HCT116 (cell line): ENCODE measurements around the gene CCDC177. TPM values are rescaled to one million over a fixed set of nuclear protein-coding genes. Genes with fewer than 3 reads are reported as not detected.

ENCODE experiments used
- ATAC-seq: fragments of 200-7000 bp; cut with Tn5 transposase; 2 replicates; pipeline ENCODE4 v1.9.1; 2020; ENCODE audit warnings: mild to moderate bottlenecking, moderate library complexity
- BruUV-seq: library from RNA; stranded (reverse); fragments of 400-500 nt; replicated peaks from 2 replicates; lab custom pipeline; 2021; lab: Mats Ljungman, UMichigan
- CTCF ChIA-PET: fragments of 300-600 bp; sonication (Branson Sonifier 250); formaldehyde crosslinking; loops from one replicate; lab custom pipeline; 2021; ENCODE audit warnings: antibody characterized with exemption; lab: Charles Lee
- POLR2A ChIA-PET: fragments of 300-600, 350-600 bp; sonication (Branson Sonifier 250); formaldehyde crosslinking; loops from one replicate; lab custom pipeline; 2021; ENCODE audit warnings: antibody characterized with exemption; lab: Charles Lee
- RAD21 ChIA-PET, 2 experiments: fragments of 300-600 bp; sonication (Branson Sonifier 250); formaldehyde crosslinking; loops; one replicate each; lab custom pipeline; 2023; ENCODE audit warnings: low total read pairs in 2 of 2; ENCODE audit not compliant: uncharacterized antibody in 2 of 2, unreplicated experiment in 2 of 2, low non-redundant PET in 1 of 2; lab: Charles Lee
- DNase-seq: peaks from one replicate; pipeline ENCODE4 v3.0.0-alpha.2; 2010; ENCODE audit warnings: low read depth, low spot score
- H2AFZ ChIP-seq: fragments of 200-600 bp; shearing (Covaris generic), sonication (generic); 2 replicates; pipeline ENCODE4 v1.6.1; 2017; ENCODE audit warnings: low read depth, mixed run types, mixed read lengths, antibody characterized with exemption, low read length; ENCODE audit not compliant: poor library complexity, severe bottlenecking
- H3K27ac ChIP-seq: 2 replicates; pipeline ENCODE4 v1.5.1; 2012; ENCODE audit warnings: low read depth, low read length
- H3K27me3 ChIP-seq: fragments of 200-600 bp; sonication (generic); 2 replicates; pipeline ENCODE4 v1.6.1; 2016; ENCODE audit warnings: mixed run types, low read length, mixed read lengths; ENCODE audit not compliant: insufficient read depth
- H3K36me3 ChIP-seq, 2 experiments: fragments of 200-500 bp in 1 of 2; fragments of 200-600 bp in 1 of 2; sonication (Bioruptor generic) in 1 of 2; sonication (generic) in 1 of 2; 2 replicates each; pipeline versions ENCODE4 v1.5.1 to v1.6.1; 2014 to 2016; ENCODE audit warnings: low read length in 2 of 2, inconsistent platforms in 1 of 2, mixed read lengths in 1 of 2, mixed run types in 1 of 2; ENCODE audit not compliant: insufficient read depth in 2 of 2, control insufficient read depth in 1 of 2
- H3K4me1 ChIP-seq, 2 experiments: fragments of 200-600 bp in 1 of 2; sonication (generic) in 1 of 2; 2 replicates each; pipeline versions ENCODE4 v1.5.1 to v1.6.1; 2012 to 2017; ENCODE audit warnings: low read length in 2 of 2, inconsistent platforms in 1 of 2, mild to moderate bottlenecking in 1 of 2, mixed read lengths in 1 of 2, mixed run types in 1 of 2, moderate library complexity in 1 of 2; ENCODE audit not compliant: insufficient read depth in 2 of 2, control insufficient read depth in 1 of 2
- H3K4me2 ChIP-seq: fragments of 200-600 bp; sonication (generic); 2 replicates; pipeline ENCODE4 v1.6.1; 2017; ENCODE audit warnings: mixed run types, low read length, mixed read lengths
- H3K4me3 ChIP-seq, 2 experiments: fragments of 200-600 bp in 1 of 2; sonication (generic) in 1 of 2; replicated peaks in 1 of 2; 2 replicates each; pipeline ENCODE4 v1.5.1; 2011 to 2016; ENCODE audit warnings: low read length in 2 of 2, control low read depth in 1 of 2, low read depth in 1 of 2, mild to moderate bottlenecking in 1 of 2, mixed read lengths in 1 of 2, mixed run types in 1 of 2
- H3K79me2 ChIP-seq: fragments of 200-600 bp; sonication (generic); 2 replicates; pipeline ENCODE4 v1.6.1; 2017; ENCODE audit warnings: mild to moderate bottlenecking, mixed run types, low read length, moderate library complexity, mixed read lengths; ENCODE audit not compliant: insufficient read depth
- H3K9ac ChIP-seq: fragments of 200-600 bp; sonication (generic); 2 replicates; pipeline ENCODE4 v1.6.1; 2016; ENCODE audit warnings: low read length, mixed read lengths
- H3K9me2 ChIP-seq: fragments of 200-600 bp; sonication (generic), shearing (Covaris generic); 2 replicates; pipeline ENCODE4 v1.6.1; 2017; ENCODE audit warnings: mixed run types, mild to moderate bottlenecking, moderate library complexity; ENCODE audit not compliant: insufficient read depth
- H3K9me3 ChIP-seq, 2 experiments: fragments of 200-500 bp in 1 of 2; fragments of 200-600 bp in 1 of 2; sonication (Bioruptor generic) in 1 of 2; sonication (generic) in 1 of 2; 2 replicates each; pipeline ENCODE4 v1.6.1; 2014 to 2017; ENCODE audit warnings: low read length in 2 of 2, mixed read lengths in 2 of 2, inconsistent platforms in 1 of 2, low read depth in 1 of 2, mild to moderate bottlenecking in 1 of 2, mixed run types in 1 of 2, moderate library complexity in 1 of 2; ENCODE audit not compliant: control insufficient read depth in 1 of 2, insufficient read depth in 1 of 2
- H4K20me1 ChIP-seq: fragments of 200-600 bp; sonication (generic), shearing (Covaris generic); 2 replicates; pipeline ENCODE4 v1.6.1; 2017; ENCODE audit warnings: mixed run types, mild to moderate bottlenecking, moderate library complexity; ENCODE audit not compliant: insufficient read depth
- CBX3 ChIP-seq: IDR thresholded peaks from 2 replicates; pipeline ENCODE4 v1.6.1; 2012; ENCODE audit warnings: low read depth
- CEBPB ChIP-seq: IDR thresholded peaks from 2 replicates; pipeline ENCODE4 v1.6.1; 2012; ENCODE audit warnings: low read depth
- EZH2 ChIP-seq: fragments of 200-600 bp; sonication (generic); IDR thresholded peaks from 2 replicates; pipeline ENCODE4 v1.6.1; 2017; ENCODE audit warnings: antibody characterized with exemption, mixed run types
- SP1 ChIP-seq: IDR thresholded peaks from 2 replicates; pipeline ENCODE4 v1.6.1; 2012; ENCODE audit warnings: low read depth
- SRF ChIP-seq: IDR thresholded peaks from 2 replicates; pipeline ENCODE4 v1.6.1; 2012; ENCODE audit warnings: low read depth
- ZBTB33 ChIP-seq: IDR thresholded peaks from 2 replicates; pipeline ENCODE4 v1.6.1; 2011; ENCODE audit warnings: mild to moderate bottlenecking, low read length, moderate library complexity; ENCODE audit not compliant: insufficient replicate concordance; ENCODE audit errors: extremely low read depth
- ZNF274 ChIP-seq: fragments of 200-500 bp; sonication (Bioruptor generic); IDR thresholded peaks from 2 replicates; pipeline ENCODE4 v1.6.1; 2014; ENCODE audit warnings: mild to moderate bottlenecking, low read depth, low read length, inconsistent platforms
- intact Hi-C: fragments of 100-400 bp; cut with micrococcal nuclease; formaldehyde crosslinking; loops from 2 replicates; pipeline ENCODE4 v1.10.0; 2022
- total RNA-seq: library from RNA; stranded (reverse); gene quantifications from one replicate; pipeline ENCODE4 v1.2.1, GENCODE V29; 2021; ENCODE audit not compliant: unreplicated experiment

The CCDC177 gene
- total RNA-seq, 1 experiment from 2014 or later, result not detected

GRCh38 chr14:69616408-69616773 lies 41.7 kb upstream of the CCDC177 start:
- CTCF ChIA-PET, result no interaction called here
- no peak for TF ChIP-seq SP1
- TF ChIP-seq CEBPB, result no peak
- TF ChIP-seq EZH2, result no peak
- no peak for TF ChIP-seq SRF
- no peak for TF ChIP-seq CBX3
- TF ChIP-seq ZNF274, result no peak
- TF ChIP-seq ZBTB33, result no peak
- Histone ChIP-seq H2AFZ (no peak overlapping the region), H3K79me2 (no peaks in the 10 kb centered on the region; the same call in 1 of the 2 replicates), H3K4me3 (no peak overlapping the region), H3K4me1 (peaks cover 2 to 12% of the 10 kb centered on the region in 2 experiments; a peak in 3 of 4 replicates), H3K9me3 (no peaks in the 10 kb centered on the region), H3K27me3 (no peaks in the 10 kb centered on the region), H3K9ac (no peak overlapping the region), H3K27ac (no peak overlapping the region), H3K36me3 (no peaks in the 10 kb centered on the region), H4K20me1 (no peaks in the 10 kb centered on the region), H3K9me2 (no peaks in the 10 kb centered on the region), H3K4me2 (no peak overlapping the region)
- intact Hi-C loops, result no loop called here
- POLR2A ChIA-PET, result no interaction called here
- DNase-seq (no peak), ATAC-seq (no peak)
- RAD21 ChIA-PET, result no interaction called here
- no TSS peak for BruUV-seq
